K562 (cell line): Measurements from ENCODE around the gene FBXO21. TPM values are rescaled to one million over a fixed set of nuclear protein-coding genes. Genes with fewer than 3 reads are reported as not detected.

Experiments
- ATAC-seq: fragments of 200-7000 bp; cut with Tn5 transposase; 3 replicates; pipeline ENCODE4 v1.9.1; 2020; ENCODE audit warnings: moderate library complexity
- BruUV-seq: library from RNA; stranded (reverse); fragments of 400-500 nt; replicated peaks from 2 replicates; lab custom pipeline; 2021; lab: Mats Ljungman, UMichigan
- CTCF ChIA-PET: fragments of 300-600 bp; formaldehyde crosslinking; extraction: SDS; loops from one replicate; lab custom pipeline; 2021; ENCODE audit warnings: low intra/inter-chr PET ratio; lab: Yijun Ruan, JAX
- POLR2A ChIA-PET: fragments of 300-600, 350-650 bp; sonication (Branson Sonifier 250); formaldehyde crosslinking; extraction: SDS; loops from one replicate; lab custom pipeline; 2021; ENCODE audit warnings: antibody characterized with exemption, inconsistent platforms; lab: Yijun Ruan, JAX
- DNase-seq, 4 experiments: peaks; one replicate each; pipeline versions ENCODE4 v3.0.0 to v3.0.0-alpha.2; 2011 to 2018; ENCODE audit warnings: low spot score in 3 of 4, mixed read lengths in 3 of 4; ENCODE audit errors: extremely low read depth in 1 of 4
- FAIRE-seq: peaks from 2 replicates; lab custom pipeline; 2011; peaks lifted over from hg19 to GRCh38; lab: Jason Lieb, UNC
- H2AFZ ChIP-seq: 2 replicates; pipeline ENCODE4 v1.6.0; 2011; ENCODE audit warnings: low read depth, low read length, control low read depth, inconsistent platforms
- H3K27ac ChIP-seq: fragments of 200-600 bp; 3 replicates; pipeline ENCODE4 v1.8.0; 2011; ENCODE audit warnings: low read depth, mild to moderate bottlenecking, control low read depth, inconsistent platforms, low read length, moderate library complexity, mixed read lengths; ENCODE audit errors: extremely low read depth
- H3K27me3 ChIP-seq, 2 experiments: fragments of 300-600 bp in 1 of 2; 2 replicates in 1 of 2; 3 replicates in 1 of 2; pipeline versions ENCODE4 v1.6.0 to v1.8.0; 2011; ENCODE audit warnings: inconsistent platforms in 2 of 2, low read length in 2 of 2, mild to moderate bottlenecking in 1 of 2, mixed read lengths in 1 of 2, moderate library complexity in 1 of 2; ENCODE audit not compliant: control insufficient read depth in 2 of 2, insufficient read depth in 2 of 2
- H3K36me3 ChIP-seq: fragments of 300-600 bp; 3 replicates; pipeline ENCODE4 v1.8.0; 2011; ENCODE audit warnings: mild to moderate bottlenecking, low read length, inconsistent platforms; ENCODE audit not compliant: control insufficient read depth, insufficient read depth
- H3K4me1 ChIP-seq, 2 experiments: fragments of 200-600 bp in 1 of 2; replicated peaks in 1 of 2; 2 replicates in 1 of 2; 3 replicates in 1 of 2; pipeline versions ENCODE4 v1.5.1 to v1.8.0; 2011; ENCODE audit warnings: inconsistent platforms in 2 of 2, low read length in 2 of 2, mild to moderate bottlenecking in 1 of 2, mixed read lengths in 1 of 2, moderate library complexity in 1 of 2; ENCODE audit not compliant: control insufficient read depth in 2 of 2, insufficient read depth in 2 of 2
- H3K4me2 ChIP-seq: 2 replicates; pipeline ENCODE4 v1.6.1; 2011; ENCODE audit warnings: low read length, control low read depth, inconsistent platforms, mixed read lengths; ENCODE audit not compliant: insufficient read depth
- H3K4me3 ChIP-seq: fragments of 200-600 bp; sonication (generic), shearing (Covaris generic); 2 replicates; pipeline ENCODE4 v1.5.1; 2016; ENCODE audit warnings: control low read depth, inconsistent platforms
- H3K79me2 ChIP-seq: fragments of 200-600 bp; 3 replicates; pipeline ENCODE4 v1.8.0; 2011; ENCODE audit warnings: low read length, inconsistent platforms; ENCODE audit not compliant: control insufficient read depth, insufficient read depth
- H3K9ac ChIP-seq, 2 experiments: 2 replicates each; pipeline versions ENCODE4 v1.6.0 to v1.6.1; 2011; ENCODE audit warnings: low read depth in 2 of 2, low read length in 2 of 2, control low read depth in 1 of 2, inconsistent platforms in 1 of 2, mild to moderate bottlenecking in 1 of 2, mixed read lengths in 1 of 2; ENCODE audit not compliant: insufficient read depth in 1 of 2
- H3K9me1 ChIP-seq: one replicate; pipeline ENCODE4 v1.6.0; 2011; ENCODE audit warnings: inconsistent platforms, mild to moderate bottlenecking, low read length, moderate library complexity; ENCODE audit not compliant: control insufficient read depth, insufficient read depth
- H3K9me3 ChIP-seq: replicated peaks from 2 replicates; pipeline ENCODE4 v1.5.1; 2011; ENCODE audit warnings: low read depth, low read length, inconsistent platforms; ENCODE audit not compliant: control insufficient read depth, insufficient read depth
- H4K20me1 ChIP-seq: replicated peaks from 2 replicates; pipeline ENCODE4 v1.6.1; 2011; ENCODE audit warnings: low read length, inconsistent platforms, mixed read lengths; ENCODE audit not compliant: control insufficient read depth, insufficient read depth
- EGR1 ChIP-seq: fragments of 450-650 bp; conservative IDR thresholded peaks from 2 replicates; pipeline ENCODE4 v1.6.1; 2017; ENCODE audit warnings: mild to moderate bottlenecking
- EP300 ChIP-seq: IDR thresholded peaks from 2 replicates; pipeline ENCODE4 v1.6.1; 2012; ENCODE audit warnings: low read length, improper control_type of control experiment
- TAL1 ChIP-seq: fragments of 450-650 bp; IDR thresholded peaks from 2 replicates; pipeline ENCODE4 v1.6.1; 2016; ENCODE audit warnings: mild to moderate bottlenecking
- XRCC5 ChIP-seq: fragments of 200-400 bp; formaldehyde crosslinking; IDR thresholded peaks from 2 replicates; pipeline ENCODE4 v1.6.1; 2017; ENCODE audit warnings: low read depth, mild to moderate bottlenecking, low read length
- ZNF395 ChIP-seq: fragments of 200-800 bp; sonication (Bioruptor generic); IDR thresholded peaks from 2 replicates; pipeline ENCODE4 v1.6.1; 2017; ENCODE audit warnings: missing genetic modification characterization, missing compliant biosample characterization
- ZNF449 ChIP-seq: fragments of 250-450 bp; sonication (Bioruptor Pico); IDR thresholded peaks from 2 replicates; pipeline ENCODE4 v1.8.0; 2022; ENCODE audit warnings: moderate library complexity, mild to moderate bottlenecking, inconsistent platforms
- ZNF551 ChIP-seq: fragments of 250-450 bp; sonication (Bioruptor Pico); IDR thresholded peaks from 2 replicates; pipeline ENCODE4 v1.5.0; 2021; ENCODE audit warnings: mild to moderate bottlenecking, moderate library complexity
- ZNF609 ChIP-seq: sonication (generic); formaldehyde crosslinking; IDR thresholded peaks from 2 replicates; pipeline ENCODE4 v1.8.1; 2023; ENCODE audit warnings: missing genetic modification reagents, mild to moderate bottlenecking, borderline replicate concordance
- WGBS: fragments of 100-300 bp; shearing (Covaris generic); methylation state at CpG from one replicate; pipeline ENCODE4 v1.1.6; 2016; ENCODE audit warnings: low coverage, mixed read lengths; ENCODE audit not compliant: insufficient coverage; ENCODE audit errors: missing lambda C conversion rate; 5-methylcytosine and 5-hydroxymethylcytosine counted together
- in situ Hi-C: fragments of 300-500 bp; cut with MboI; formaldehyde crosslinking; loops from 4 replicates; pipeline ENCODE4 v1.15.0; 2018; ENCODE audit warnings: inconsistent platforms, mixed read lengths
- intact Hi-C: fragments of 100-400 bp; cut with micrococcal nuclease; formaldehyde crosslinking; loops from 2 replicates; pipeline ENCODE4 v1.14.2; 2022
- polyA plus RNA-seq, 8 experiments: library from polyadenylated mRNA; depleted of rRNA in 4 of 8; stranded (reverse) in 5 of 8; unstranded in 3 of 8; fragments of >200 nt; fragmentation: Nextera tagmentation in 2 of 8; fragmentation: Illumina TruSeq in 1 of 8; extraction: Ambion mirVana in 2 of 8; extraction: Trizol in 1 of 8; gene quantifications; 2 replicates each; pipeline versions ENCODE4 v1.2.1 to v1.2.3, GENCODE V29; 2011 to 2014; ENCODE audit warnings: inconsistent platforms in 1 of 8, missing spikeins in 1 of 8
- total RNA-seq, 7 experiments: library from RNA; depleted of rRNA in 6 of 7; stranded (reverse); fragments of >200 nt in 6 of 7; fragmentation: Illumina TruSeq in 2 of 7; extraction: Trizol in 2 of 7; gene quantifications; 2 replicates each; pipeline versions ENCODE4 v1.2.1 to v1.2.3, GENCODE V29; 2011 to 2021; ENCODE audit warnings: low replicate concordance in 1 of 7

Gene FBXO21
- total and polyA plus RNA-seq, 9 of the 15 experiments (the other 6 are each of a cell fraction or from before 2014, with no cell fraction given): 3.0 to 50.9 (median 9.1) TPM

GRCh38 chr12:117147639-117148038, 42.6 kb downstream of the FBXO21 start:
- H3K79me2 ChIP-seq: no peaks in the 10 kb centered on the region
- no peaks in the 10 kb centered on the region for H3K9me1 ChIP-seq
- ATAC-seq: no peak
- TF ChIP-seq XRCC5 (no peak), ZNF551 (CRISPR knock-in tag) (no peak), ZNF609 (no peak), EP300 (no peak), EGR1 (peak; percentile 29; the same call in 1 of the 2 replicates), ZNF395 (CRISPR knock-in tag) (no peak), TAL1 (no peak), ZNF449 (CRISPR knock-in tag) (no peak)
- TF ChIP-seq, all 486 proteins: peak for 1
- FAIRE-seq (no peak), DNase-seq (peak in 2 of 4 experiments; percentile 21 to 26)
- no peaks in the 10 kb centered on the region for H3K9me3 ChIP-seq
- H3K9ac ChIP-seq: 0 out of 4 replicates have a peak overlapping the region, but pooled peaks of 1 of the 2 experiments have one; percentile 62
- H3K4me2 ChIP-seq: no peak overlapping the region
- POLR2A ChIA-PET: interaction anchor here (0.6 kb wide), 1 partner anchor 273 kb away, joined by 3 read pairs; no protein-coding TSS in a partner anchor
- intact Hi-C loops: no loop called here
- H2AFZ ChIP-seq: no peak overlapping the region
- H3K4me3 ChIP-seq: no peak overlapping the region
- WGBS: 76% methylated on average over 9 of the region's 12 CpGs
- no peak overlapping the region for H3K27ac ChIP-seq
- BruUV-seq: no TSS peak
- H3K27me3 ChIP-seq: no peaks in the 10 kb centered on the region
- in situ Hi-C loops: loop anchor here (25.0 kb wide), 1 partner anchor 1185 kb away; no protein-coding TSS in a partner anchor
- 0 out of 2 replicates have a peak, but pooled peaks cover 4% of the 10 kb centered on the region for H4K20me1 ChIP-seq
- CTCF ChIA-PET: interaction anchor here (0.7 kb wide), 1 partner anchor 411 kb away, joined by 4 read pairs; no protein-coding TSS in a partner anchor
- H3K4me1 ChIP-seq: peaks cover 4 to 11% of the 10 kb centered on the region in 2 experiments; a peak in 2 of 5 replicates
- H3K36me3 ChIP-seq: peaks cover 24% of the 10 kb centered on the region; the same call in 2 of the 3 replicates
